H1 (cell line): ENCODE measurements around the gene NPHP4.

Experiments used
- JUND ChIP-seq: IDR thresholded peaks from 2 replicates; pipeline ENCODE4 v1.6.1; 2011; ENCODE audit warnings: mild to moderate bottlenecking, improper control_type of control experiment, low read length
- MAX ChIP-seq: IDR thresholded peaks from 2 replicates; pipeline ENCODE4 v1.6.1; 2012; ENCODE audit warnings: inconsistent platforms
- POLR2A ChIP-seq, 2 experiments: IDR thresholded peaks; 1 replicate in 1 of 2; 2 replicates in 1 of 2; pipeline ENCODE4 v1.6.1; 2011; ENCODE audit warnings: low read depth in 2 of 2, low read length in 2 of 2, mild to moderate bottlenecking in 2 of 2; ENCODE audit errors: control extremely low read depth in 1 of 2
- RAD21 ChIP-seq, 2 experiments: IDR thresholded peaks in 1 of 2; conservative IDR thresholded peaks in 1 of 2; 2 replicates each; pipeline ENCODE4 v1.6.1; 2011; ENCODE audit warnings: low read depth in 2 of 2, low read length in 2 of 2, improper control_type of control experiment in 1 of 2, inconsistent platforms in 1 of 2, mild to moderate bottlenecking in 1 of 2, moderate library complexity in 1 of 2
- SIX5 ChIP-seq: IDR thresholded peaks from 2 replicates; pipeline ENCODE4 v1.6.1; 2011; ENCODE audit warnings: mild to moderate bottlenecking, low read depth, low read length
- TF ChIP-seq, protein P1 (sequence below), 3 experiments: IDR thresholded peaks; 1 replicate in 2 of 3; 2 replicates in 1 of 3; pipeline versions ENCODE4 v1.5.1 to v1.6.1; 2011; ENCODE audit warnings: low read length in 3 of 3, mild to moderate bottlenecking in 3 of 3, inconsistent platforms in 2 of 3, low read depth in 1 of 3, moderate library complexity in 1 of 3; ENCODE audit not compliant: insufficient read depth in 1 of 3; ENCODE audit errors: control extremely low read depth in 1 of 3

DNA sequence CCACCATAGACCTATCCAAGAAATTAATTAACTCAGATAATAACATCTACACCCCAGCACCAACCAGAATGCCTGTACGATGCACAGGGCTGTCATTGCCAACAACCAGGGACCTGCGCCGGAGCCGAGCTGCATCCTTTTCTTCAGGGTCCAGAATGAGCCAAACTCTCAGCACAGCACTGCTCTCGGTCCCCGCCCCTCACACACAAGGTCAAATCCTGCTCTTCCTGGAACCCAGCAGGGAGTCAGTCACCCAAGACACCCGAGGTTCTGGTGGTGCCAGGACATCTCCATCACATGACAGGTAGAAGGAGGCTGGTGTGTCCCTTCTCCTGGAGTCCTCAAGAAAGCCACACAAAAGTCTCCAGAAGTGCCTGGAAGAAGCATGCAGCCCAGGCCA, 31.9 kb downstream of the NPHP4 start:
- no peak for TF ChIP-seq JUND
- no peak for TF ChIP-seq RAD21 (IDR thresholded peaks at IDR 0.05 in 1 of 2, conservative IDR thresholded peaks at IDR 0.05 in 1 of 2; ENCODE audit: low read depth in 2 of 2, low read length in 2 of 2)
- TF ChIP-seq, protein P1, sequence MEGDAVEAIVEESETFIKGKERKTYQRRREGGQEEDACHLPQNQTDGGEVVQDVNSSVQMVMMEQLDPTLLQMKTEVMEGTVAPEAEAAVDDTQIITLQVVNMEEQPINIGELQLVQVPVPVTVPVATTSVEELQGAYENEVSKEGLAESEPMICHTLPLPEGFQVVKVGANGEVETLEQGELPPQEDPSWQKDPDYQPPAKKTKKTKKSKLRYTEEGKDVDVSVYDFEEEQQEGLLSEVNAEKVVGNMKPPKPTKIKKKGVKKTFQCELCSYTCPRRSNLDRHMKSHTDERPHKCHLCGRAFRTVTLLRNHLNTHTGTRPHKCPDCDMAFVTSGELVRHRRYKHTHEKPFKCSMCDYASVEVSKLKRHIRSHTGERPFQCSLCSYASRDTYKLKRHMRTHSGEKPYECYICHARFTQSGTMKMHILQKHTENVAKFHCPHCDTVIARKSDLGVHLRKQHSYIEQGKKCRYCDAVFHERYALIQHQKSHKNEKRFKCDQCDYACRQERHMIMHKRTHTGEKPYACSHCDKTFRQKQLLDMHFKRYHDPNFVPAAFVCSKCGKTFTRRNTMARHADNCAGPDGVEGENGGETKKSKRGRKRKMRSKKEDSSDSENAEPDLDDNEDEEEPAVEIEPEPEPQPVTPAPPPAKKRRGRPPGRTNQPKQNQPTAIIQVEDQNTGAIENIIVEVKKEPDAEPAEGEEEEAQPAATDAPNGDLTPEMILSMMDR (IDR thresholded peaks at IDR 0.05; ENCODE audit: control extremely low read depth in 1 of 3, insufficient read depth in 1 of 3, low read depth in 1 of 3, low read length in 3 of 3) = no peak
- no peak for TF ChIP-seq SIX5
- no peak for TF ChIP-seq POLR2A (IDR thresholded peaks at IDR 0.05; ENCODE audit: control extremely low read depth in 1 of 2, low read depth in 2 of 2, low read length in 2 of 2)
- no peak for TF ChIP-seq MAX
